Bronchial epithelial cell (primary cell): ENCODE results near the gene MRPS24. TPM values are rescaled to one million over a fixed set of nuclear protein-coding genes. Genes with fewer than 3 reads are reported as not detected.
A peak's percentile ranks its signal among the peaks of the same experiment; 100 is the strongest.

Experiments
- DNase-seq: peaks from one replicate; pipeline ENCODE4 v3.0.0-alpha.2; 2010; ENCODE audit warnings: low read depth
- FAIRE-seq: peaks from 2 replicates; lab custom pipeline; 2011; peaks lifted over from hg19 to GRCh38; lab: Jason Lieb, UNC
- H3K27me3 ChIP-seq: 2 replicates; pipeline ENCODE4 v1.5.1; 2011; ENCODE audit warnings: low read length; ENCODE audit not compliant: control insufficient read depth, insufficient read depth
- H3K36me3 ChIP-seq: 2 replicates; pipeline ENCODE4 v1.5.1; 2011; ENCODE audit warnings: low read length; ENCODE audit not compliant: control insufficient read depth, insufficient read depth
- H3K4me3 ChIP-seq: 2 replicates; pipeline ENCODE4 v1.5.1; 2011; ENCODE audit warnings: mild to moderate bottlenecking, low read depth, low read length, control low read depth
- total RNA-seq: library from RNA; depleted of rRNA; stranded (reverse); fragments of >200 nt; gene quantifications from 2 replicates; pipeline ENCODE4 v1.2.1, GENCODE V29; 2014
- TF ChIP-seq, protein P1 (sequence below): IDR thresholded peaks from 2 replicates; pipeline ENCODE4 v1.5.1; 2011; ENCODE audit warnings: mild to moderate bottlenecking, moderate library complexity, low read length, control low read depth, inconsistent platforms; ENCODE audit not compliant: insufficient read depth, severe bottlenecking

The MRPS24 gene
- total RNA-seq, 1 donor from 2014 or later = 110 TPM

DNA sequence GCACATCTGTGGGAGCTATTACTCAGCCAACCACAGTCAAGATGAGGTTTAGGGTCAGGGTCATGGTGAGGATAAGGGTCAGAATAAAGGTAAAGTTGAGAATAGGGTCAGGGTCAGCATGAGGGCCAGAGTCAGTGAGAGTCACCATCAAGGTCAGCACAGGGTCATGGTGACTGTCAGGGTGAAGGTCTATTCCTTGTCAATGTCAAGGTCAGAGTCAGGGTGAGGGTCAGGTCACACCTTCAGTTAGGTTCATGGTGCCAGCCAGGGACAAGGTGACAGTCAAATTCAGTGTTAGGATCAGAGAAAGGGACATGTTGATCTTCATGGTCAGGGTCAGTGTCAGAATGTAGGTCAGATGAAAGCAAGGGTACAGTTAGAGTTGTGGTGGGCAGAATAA, 14.1 kb downstream of the MRPS24 start:
- H3K36me3 ChIP-seq = no peaks in the 10 kb centered on the region
- peak; percentile 88 for FAIRE-seq
- H3K4me3 ChIP-seq = no peak overlapping the region
- DNase-seq = no peak
- TF ChIP-seq, protein P1, sequence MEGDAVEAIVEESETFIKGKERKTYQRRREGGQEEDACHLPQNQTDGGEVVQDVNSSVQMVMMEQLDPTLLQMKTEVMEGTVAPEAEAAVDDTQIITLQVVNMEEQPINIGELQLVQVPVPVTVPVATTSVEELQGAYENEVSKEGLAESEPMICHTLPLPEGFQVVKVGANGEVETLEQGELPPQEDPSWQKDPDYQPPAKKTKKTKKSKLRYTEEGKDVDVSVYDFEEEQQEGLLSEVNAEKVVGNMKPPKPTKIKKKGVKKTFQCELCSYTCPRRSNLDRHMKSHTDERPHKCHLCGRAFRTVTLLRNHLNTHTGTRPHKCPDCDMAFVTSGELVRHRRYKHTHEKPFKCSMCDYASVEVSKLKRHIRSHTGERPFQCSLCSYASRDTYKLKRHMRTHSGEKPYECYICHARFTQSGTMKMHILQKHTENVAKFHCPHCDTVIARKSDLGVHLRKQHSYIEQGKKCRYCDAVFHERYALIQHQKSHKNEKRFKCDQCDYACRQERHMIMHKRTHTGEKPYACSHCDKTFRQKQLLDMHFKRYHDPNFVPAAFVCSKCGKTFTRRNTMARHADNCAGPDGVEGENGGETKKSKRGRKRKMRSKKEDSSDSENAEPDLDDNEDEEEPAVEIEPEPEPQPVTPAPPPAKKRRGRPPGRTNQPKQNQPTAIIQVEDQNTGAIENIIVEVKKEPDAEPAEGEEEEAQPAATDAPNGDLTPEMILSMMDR = no peak
- H3K27me3 ChIP-seq = no peaks in the 10 kb centered on the region

DNA sequence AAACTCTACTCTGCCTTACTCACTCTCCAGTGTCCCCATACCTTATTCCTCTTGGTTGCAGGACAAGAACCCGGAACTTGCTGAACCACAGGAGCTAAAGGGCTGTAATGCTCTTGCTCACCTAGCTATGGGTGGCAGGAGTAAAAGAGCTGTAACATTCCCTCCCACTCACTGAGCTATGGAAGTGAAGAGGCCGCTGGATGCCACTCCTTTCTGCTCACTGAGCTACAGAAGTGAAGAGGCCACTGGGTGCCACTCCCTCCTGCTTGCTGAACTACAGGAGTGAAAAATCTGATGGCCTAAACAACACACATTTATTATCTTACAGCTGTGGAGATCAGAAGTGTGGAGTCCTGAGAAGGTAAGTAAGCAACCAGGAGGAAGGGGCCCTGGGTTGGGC, 17.5 kb downstream of the MRPS24 start:
- TF ChIP-seq, protein P1 = no peak

DNA sequence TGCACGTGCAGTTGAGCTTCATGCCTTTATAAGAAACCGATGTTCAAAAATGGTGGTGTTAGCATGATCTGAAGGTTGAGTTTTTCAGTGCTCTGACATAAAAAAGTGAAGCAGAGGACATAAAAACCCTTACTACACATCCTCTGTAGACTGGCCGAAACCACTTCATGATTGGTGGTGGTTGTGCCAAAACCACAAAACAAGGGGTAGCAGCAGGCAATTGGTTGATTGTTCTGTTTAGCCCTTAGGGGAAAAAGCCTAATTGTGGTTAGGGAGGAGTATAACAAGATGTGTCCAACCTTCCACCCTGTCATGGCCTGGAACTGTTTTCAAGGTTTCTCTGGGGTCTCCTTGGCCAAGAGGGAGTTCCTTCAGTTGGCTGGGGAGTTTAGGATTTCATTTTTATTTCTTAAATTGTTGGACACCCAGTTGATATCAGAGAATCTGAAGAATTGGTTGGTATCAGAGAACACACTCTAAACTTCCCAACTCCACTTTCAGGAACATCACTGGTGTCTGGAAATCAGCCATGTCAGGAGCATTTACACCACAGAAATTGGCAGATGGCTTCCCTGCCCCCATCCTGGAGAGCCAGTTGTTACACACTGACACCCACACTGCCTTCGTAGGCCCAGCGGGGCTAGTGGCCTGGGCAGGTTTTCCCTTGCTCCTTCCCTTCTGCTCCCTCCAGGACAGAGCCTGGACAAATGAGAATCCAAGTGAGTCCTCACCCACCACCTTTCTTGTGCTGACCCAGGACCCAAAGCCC, 18.8 kb downstream of the MRPS24 start:
- DNase-seq = no peak

More for the DNA sequence above, 17.5 kb downstream of the MRPS24 start:
- no peak for FAIRE-seq
- no peaks in the 10 kb centered on the region for H3K27me3 ChIP-seq
- no peak for DNase-seq
- H3K4me3 ChIP-seq = no peak overlapping the region
- no peaks in the 10 kb centered on the region for H3K36me3 ChIP-seq

DNA sequence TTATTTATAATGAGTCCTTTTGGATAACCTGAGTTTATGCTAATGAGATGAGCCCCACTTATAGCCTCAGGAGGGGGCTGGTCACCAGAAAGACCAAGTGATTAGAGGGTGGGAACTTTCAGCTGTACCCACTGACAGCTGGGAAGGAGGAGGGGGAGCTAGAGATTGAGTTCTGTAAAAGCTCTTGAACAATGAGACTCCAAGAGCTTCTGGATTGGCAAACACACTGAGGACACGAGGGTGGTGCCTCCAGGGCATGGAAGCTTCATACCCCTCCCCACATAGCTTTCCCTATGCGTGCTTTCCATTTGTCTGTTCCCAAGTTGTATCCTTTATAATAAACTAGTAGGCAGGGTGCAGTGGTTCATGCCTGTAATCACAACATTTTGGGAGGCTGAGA, 20.3 kb downstream of the MRPS24 start:
- H3K4me3 ChIP-seq = no peak overlapping the region
- no peaks in the 10 kb centered on the region for H3K27me3 ChIP-seq
- FAIRE-seq (no peak), DNase-seq (no peak)
- TF ChIP-seq, protein P1 = no peak
- H3K36me3 ChIP-seq = no peaks in the 10 kb centered on the region

More for the DNA sequence above, 18.8 kb downstream of the MRPS24 start:
- Histone ChIP-seq H3K27me3 (no peaks in the 10 kb centered on the region), H3K36me3 (no peaks in the 10 kb centered on the region), H3K4me3 (no peak overlapping the region)
- no peak for FAIRE-seq
- TF ChIP-seq, protein P1 = no peak

DNA sequence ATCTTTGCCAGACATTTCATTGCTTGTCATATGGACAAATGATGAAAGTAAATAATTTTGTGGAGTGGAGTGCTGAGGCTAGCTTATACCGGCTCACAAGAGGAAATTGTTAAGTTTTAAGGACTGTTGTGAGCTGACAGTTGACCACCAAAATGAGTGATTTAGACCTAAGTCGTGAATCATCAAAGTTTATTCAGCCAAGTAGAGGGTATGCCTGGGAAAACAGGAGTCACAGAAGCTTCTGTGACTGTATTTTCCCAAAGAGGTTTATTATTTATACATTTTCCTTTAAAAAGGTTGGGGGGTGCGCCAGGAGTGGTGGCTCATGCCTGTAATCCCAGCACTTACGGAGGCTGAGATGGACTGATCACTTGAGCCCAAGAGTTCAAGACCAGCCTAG, 21.8 kb downstream of the MRPS24 start:
- Histone ChIP-seq H3K36me3 (no peaks in the 10 kb centered on the region), H3K27me3 (no peaks in the 10 kb centered on the region), H3K4me3 (no peak overlapping the region)
- TF ChIP-seq, protein P1 = no peak
- FAIRE-seq (no peak), DNase-seq (no peak)
